HepG2 (cell line): ENCODE data around the gene CNOT6. TPM values are rescaled to one million over a fixed set of nuclear protein-coding genes. Genes with fewer than 3 reads are reported as not detected.
A peak's percentile ranks its signal among the peaks of the same experiment; 100 is the strongest.
"Not testable (repeated sequence)": the region's sequence is repeated elsewhere in the genome, so short reads cannot be mapped to it uniquely, and the experiment has no call there.

Source experiments
- ATAC-seq: fragments of 200-7000 bp; cut with Tn5 transposase; 3 replicates; pipeline ENCODE4 v1.9.1; 2020; ENCODE audit warnings: mild to moderate bottlenecking, moderate library complexity
- BruUV-seq: library from RNA; stranded (reverse); fragments of 400-500 nt; replicated peaks from 2 replicates; lab custom pipeline; 2021; lab: Mats Ljungman, UMichigan
- CTCF ChIA-PET: fragments of 300-600 bp; formaldehyde crosslinking; extraction: SDS; loops from one replicate; lab custom pipeline; 2021; ENCODE audit warnings: low total read pairs, inconsistent platforms, low intra/inter-chr PET ratio; lab: Yijun Ruan, JAX
- POLR2A ChIA-PET: fragments of 350-600 bp; sonication (Branson Sonifier 250); formaldehyde crosslinking; loops from one replicate; lab custom pipeline; 2020; ENCODE audit warnings: antibody characterized with exemption, inconsistent platforms; lab: Yijun Ruan, JAX
- DNase-seq: peaks from one replicate; pipeline ENCODE4 v3.0.0-alpha.2; 2015; ENCODE audit warnings: low spot score
- FAIRE-seq: peaks from 3 replicates; lab custom pipeline; 2011; peaks lifted over from hg19 to GRCh38; lab: Jason Lieb, UNC
- H2AFZ ChIP-seq: one replicate; pipeline ENCODE4 v1.6.1; 2011; ENCODE audit warnings: low read length, inconsistent platforms
- H3K27ac ChIP-seq: fragments of 300-600 bp; 3 replicates; pipeline ENCODE4 v1.8.0; 2011; ENCODE audit warnings: mixed run types, mild to moderate bottlenecking, mixed read lengths, low read length, inconsistent platforms; ENCODE audit not compliant: insufficient read depth; ENCODE audit errors: extremely low read length
- H3K27me3 ChIP-seq, 2 experiments: fragments of 200-600 bp in 1 of 2; 2 replicates in 1 of 2; 3 replicates in 1 of 2; pipeline versions ENCODE4 v1.6.0 to v1.8.0; 2011; ENCODE audit warnings: low read length in 2 of 2, mild to moderate bottlenecking in 2 of 2, moderate library complexity in 2 of 2, inconsistent platforms in 1 of 2; ENCODE audit not compliant: insufficient read depth in 2 of 2, control insufficient read depth in 1 of 2
- H3K36me3 ChIP-seq, 2 experiments: fragments of 200-600 bp in 1 of 2; replicated peaks in 1 of 2; 2 replicates in 1 of 2; 3 replicates in 1 of 2; pipeline versions ENCODE4 v1.5.1 to v1.8.0; 2011; ENCODE audit warnings: low read length in 2 of 2, inconsistent platforms in 1 of 2; ENCODE audit not compliant: insufficient read depth in 2 of 2, control insufficient read depth in 1 of 2
- H3K4me1 ChIP-seq: 2 replicates; pipeline ENCODE4 v1.5.1; 2012; ENCODE audit warnings: low read length, inconsistent platforms; ENCODE audit not compliant: insufficient read depth
- H3K4me2 ChIP-seq: 2 replicates; pipeline ENCODE4 v1.6.0; 2011; ENCODE audit warnings: low read depth, low read length, inconsistent platforms
- H3K4me3 ChIP-seq, 3 experiments: fragments of 200-600 bp in 1 of 3; sonication (generic), shearing (Covaris generic) in 1 of 3; replicated peaks in 1 of 3; 2 replicates each; pipeline ENCODE4 v1.5.1; 2011 to 2016; ENCODE audit warnings: low read length in 3 of 3, inconsistent platforms in 2 of 3, low read depth in 2 of 3, mild to moderate bottlenecking in 2 of 3, control low read depth in 1 of 3, mixed read lengths in 1 of 3; ENCODE audit not compliant: insufficient read depth in 1 of 3
- H3K79me2 ChIP-seq: one replicate; pipeline ENCODE4 v1.6.1; 2011; ENCODE audit warnings: low read length, inconsistent platforms; ENCODE audit not compliant: insufficient read depth
- H3K9ac ChIP-seq: 2 replicates; pipeline ENCODE4 v1.6.0; 2011; ENCODE audit warnings: mild to moderate bottlenecking, low read depth, low read length, inconsistent platforms; ENCODE audit not compliant: insufficient read depth
- H3K9me3 ChIP-seq: 2 replicates; pipeline ENCODE4 v1.5.1; 2012; ENCODE audit warnings: mild to moderate bottlenecking, low read length
- H4K20me1 ChIP-seq: 2 replicates; pipeline ENCODE4 v1.6.0; 2011; ENCODE audit warnings: inconsistent platforms, mild to moderate bottlenecking, low read length, moderate library complexity; ENCODE audit not compliant: insufficient read depth
- CENPBD1 ChIP-seq: sonication (generic); formaldehyde crosslinking; IDR thresholded peaks from 2 replicates; pipeline ENCODE4 v1.8.0; 2022; ENCODE audit warnings: missing genetic modification reagents, low read depth, mild to moderate bottlenecking, borderline replicate concordance
- GMEB1 ChIP-seq: sonication (generic); formaldehyde crosslinking; IDR thresholded peaks from 2 replicates; pipeline ENCODE4 v1.5.1; 2020; ENCODE audit warnings: missing genetic modification reagents, mild to moderate bottlenecking, borderline replicate concordance
- KDM2A ChIP-seq: sonication (generic); formaldehyde crosslinking; IDR thresholded peaks from 2 replicates; pipeline ENCODE4 v1.4.0; 2020; ENCODE audit warnings: low read depth, missing genetic modification reagents, borderline replicate concordance
- MXI1 ChIP-seq: IDR thresholded peaks from 3 replicates; pipeline ENCODE4 v1.6.1; 2012; ENCODE audit warnings: low read depth, low read length, inconsistent platforms, borderline replicate concordance
- MZF1 ChIP-seq: sonication (generic); formaldehyde crosslinking; IDR thresholded peaks from 2 replicates; pipeline ENCODE4 v1.8.1; 2023; ENCODE audit warnings: mild to moderate bottlenecking, missing genetic modification reagents, borderline replicate concordance
- NFYB ChIP-seq: sonication (generic); formaldehyde crosslinking; IDR thresholded peaks from 2 replicates; pipeline ENCODE4 v1.4.0; 2020; ENCODE audit warnings: missing genetic modification reagents
- STAG1 ChIP-seq: sonication (generic); formaldehyde crosslinking; IDR thresholded peaks from 2 replicates; pipeline ENCODE4 v1.4.0; 2020; ENCODE audit warnings: missing genetic modification reagents
- ZFP1 ChIP-seq: IDR thresholded peaks from 2 replicates; pipeline ENCODE4 v1.6.1; 2016
- ZIK1 ChIP-seq: sonication (generic); formaldehyde crosslinking; IDR thresholded peaks from 2 replicates; pipeline ENCODE4 v1.5.0; 2020; ENCODE audit warnings: mild to moderate bottlenecking, low read depth, missing genetic modification reagents, borderline replicate concordance
- ZNF652 ChIP-seq: IDR thresholded peaks from 2 replicates; pipeline ENCODE4 v1.6.1; 2016; ENCODE audit warnings: low read depth, borderline replicate concordance
- ZNF709 ChIP-seq: sonication (generic); formaldehyde crosslinking; IDR thresholded peaks from 2 replicates; pipeline ENCODE4 v1.5.0; 2020; ENCODE audit warnings: mild to moderate bottlenecking, missing genetic modification reagents
- ZNF710 ChIP-seq: sonication (generic); formaldehyde crosslinking; IDR thresholded peaks from 2 replicates; pipeline ENCODE4 v1.5.0; 2020; ENCODE audit warnings: mild to moderate bottlenecking, missing genetic modification reagents, borderline replicate concordance
- WGBS: methylation state at CpG from one replicate; pipeline ENCODE4 v1.1.6; 2017; ENCODE audit warnings: low lambda C conversion rate; 5-methylcytosine and 5-hydroxymethylcytosine counted together
- in situ Hi-C: cut with HindIII; loops from 2 replicates; pipeline ENCODE4 v1.10.0; 2017; ENCODE audit warnings: low pct_unique_long_range_greater_than_20kb; ENCODE audit not compliant: extremely low pct_ligation_motif_present
- intact Hi-C: fragments of 100-400 bp; cut with micrococcal nuclease; formaldehyde crosslinking; loops from one replicate; pipeline ENCODE4 v1.10.0; 2022; ENCODE audit not compliant: unreplicated experiment
- polyA plus RNA-seq, 8 experiments: library from polyadenylated mRNA; depleted of rRNA in 3 of 8; stranded (reverse) in 7 of 8; unstranded in 1 of 8; fragments of >200 nt; fragmentation: Illumina TruSeq in 4 of 8; extraction: Trizol in 4 of 8; gene quantifications; 2 replicates each; pipeline versions ENCODE4 v1.2.1 to v1.2.3, GENCODE V29; 2011 to 2016; ENCODE audit warnings: low read depth in 4 of 8, missing spikeins in 1 of 8, mixed read lengths in 1 of 8; ENCODE audit not compliant: insufficient read depth in 1 of 8
- total RNA-seq, 5 experiments: library from RNA; depleted of rRNA; stranded (reverse); fragments of >200 nt; fragmentation: Illumina TruSeq; extraction: Trizol; gene quantifications; 2 replicates each; pipeline ENCODE4 v1.2.3, GENCODE V29; 2016; ENCODE audit warnings: low read depth in 1 of 5

CNOT6 gene
- total and polyA plus RNA-seq, 2 of the 13 experiments (the other 11 are each of a cell fraction or from before 2014, with no cell fraction given), result 8.8 to 9.1 TPM

- H3K9ac ChIP-seq, H4K20me1 ChIP-seq, CTCF ChIA-PET, H3K9me3 ChIP-seq, intact Hi-C loops, H3K79me2 ChIP-seq, H3K36me3 ChIP-seq, BruUV-seq, H3K4me1 ChIP-seq, H3K4me3 ChIP-seq, H3K27ac ChIP-seq, H3K4me2 ChIP-seq, ATAC-seq, H2AFZ ChIP-seq, DNase-seq, FAIRE-seq, POLR2A ChIA-PET: not testable (repeated sequence)
- WGBS, result 77% methylated on average over 4 of the region's 4 CpGs
- H3K27me3 ChIP-seq, result peaks cover 3 to 30% of the 10 kb centered on the region in 2 experiments; a peak in 4 of 5 replicates
- in situ Hi-C loops, result loop anchor here (25.0 kb wide), 1 partner anchor 253 kb away; the partner anchor contains the start of gene RASGEF1C
- TF ChIP-seq NFYB (CRISPR knock-in tag), result peak; percentile 34; the same call in 1 of the 2 replicates
Observed at GRCh38 chr5:180465052-180465451, 29.1 kb upstream of the CNOT6 start.

- H2AFZ ChIP-seq, result no peak overlapping the region
Observed at GRCh38 chr5:180466316-180466715, 27.9 kb upstream of the CNOT6 start.

More at GRCh38 chr5:180466316-180466715, 27.9 kb upstream of the CNOT6 start:
- no peak overlapping the region for H3K9ac ChIP-seq
- 0 out of 2 replicates have a peak, but pooled peaks cover 2% of the 10 kb centered on the region for H4K20me1 ChIP-seq
- no peak overlapping the region for H3K27ac ChIP-seq
- no peaks in the 10 kb centered on the region for H3K79me2 ChIP-seq
- intact Hi-C loops (no loop called here), in situ Hi-C loops (loop anchor here (25.0 kb wide), 1 partner anchor 254 kb away; the partner anchor contains the start of gene RASGEF1C)
- no peak overlapping the region for H3K4me3 ChIP-seq
- no peak for ATAC-seq
- no peak overlapping the region for H3K4me2 ChIP-seq
- H3K27me3 ChIP-seq, result peaks cover 3 to 35% of the 10 kb centered on the region in 2 experiments; a peak in 3 of 5 replicates
- no peaks in the 10 kb centered on the region for H3K36me3 ChIP-seq
- CTCF ChIA-PET, result no interaction called here
- no peaks in the 10 kb centered on the region for H3K9me3 ChIP-seq
- POLR2A ChIA-PET, result no interaction called here
- FAIRE-seq, result no peak
- no TSS peak for BruUV-seq
- TF ChIP-seq KDM2A (CRISPR knock-in tag) (no peak), ZFP1 (CRISPR knock-in tag) (no peak), MZF1 (CRISPR knock-in tag) (no peak), STAG1 (no peak), CENPBD1 (no peak), ZNF709 (CRISPR knock-in tag) (no peak), ZNF710 (CRISPR knock-in tag) (no peak), ZIK1 (CRISPR knock-in tag) (no peak), ZNF652 (CRISPR knock-in tag) (no peak), GMEB1 (CRISPR knock-in tag) (no peak), MXI1 (no peak)
- DNase-seq, result no peak
- H3K4me1 ChIP-seq, result peaks cover 5% of the 10 kb centered on the region; the same call in 1 of the 2 replicates
- 10% methylated on average over 2 of the region's 15 CpGs for WGBS
